Measurements from ENCODE around the gene COL5A1.

The COL5A1 gene

GRCh38 chr9:134626571-134627416 lies 14.8 kb upstream of the COL5A1 start:
- no peak overlapping the region for H3K4me3 ChIP-seq (ENCODE audit: low read depth, low read length)
- no peak for DNase-seq (ENCODE audit: low read depth)
- TF ChIP-seq CTCF (IDR thresholded peaks at IDR 0.05; ENCODE audit: low read depth, low read length, missing control alignments), result no peak

- TF ChIP-seq CTCF (IDR thresholded peaks at IDR 0.05; ENCODE audit: low read depth, low read length, missing control alignments), result no peak
- H3K4me3 ChIP-seq (ENCODE audit: low read depth, low read length), result no peak overlapping the region
Observed at GRCh38 chr9:134627417-134628353, 13.9 kb upstream of the COL5A1 start.

GRCh38 chr9:134628354-134628736 lies 13.3 kb upstream of the COL5A1 start:
- no peak for TF ChIP-seq CTCF (IDR thresholded peaks at IDR 0.05; ENCODE audit: low read depth, low read length, missing control alignments)
- no peak for DNase-seq (ENCODE audit: low read depth)

More at GRCh38 chr9:134627417-134628353, 13.9 kb upstream of the COL5A1 start:
- no peak for DNase-seq (ENCODE audit: low read depth)

GRCh38 chr9:134629061-134629585 lies 12.5 kb upstream of the COL5A1 start:
- DNase-seq (ENCODE audit: low read depth), result no peak
- no peak for TF ChIP-seq CTCF (IDR thresholded peaks at IDR 0.05; ENCODE audit: low read depth, low read length, missing control alignments)
- H3K4me3 ChIP-seq (ENCODE audit: low read depth, low read length), result no peak overlapping the region

More at GRCh38 chr9:134628354-134628736, 13.3 kb upstream of the COL5A1 start:
- no peak overlapping the region for H3K4me3 ChIP-seq (ENCODE audit: low read depth, low read length)

GRCh38 chr9:134629586-134630392 lies 11.8 kb upstream of the COL5A1 start:
- no peak for DNase-seq (ENCODE audit: low read depth)
- no peak for TF ChIP-seq CTCF (IDR thresholded peaks at IDR 0.05; ENCODE audit: low read depth, low read length, missing control alignments)
- H3K4me3 ChIP-seq (ENCODE audit: low read depth, low read length), result no peak overlapping the region

GRCh38 chr9:134630393-134630790 lies 11.2 kb upstream of the COL5A1 start:
- no peak for TF ChIP-seq CTCF (IDR thresholded peaks at IDR 0.05; ENCODE audit: low read depth, low read length, missing control alignments)
- DNase-seq (ENCODE audit: low read depth), result no peak
- no peak overlapping the region for H3K4me3 ChIP-seq (ENCODE audit: low read depth, low read length)

All from GM12864 (cell line).